Stimulated activated CD8-positive, alpha-beta memory T cell treated with anti-CD3 and anti-CD28 coated beads, Interleukin-4, amount 100 ng/mL, for 48 hours (primary cell): ENCODE measurements around the gene EXOC1L.
A peak's percentile ranks its signal among the peaks of the same experiment; 100 is the strongest.

Experiments
- DNase-seq: peaks from one replicate; pipeline ENCODE4 v3.0.0-alpha.2; 2020

The EXOC1L gene

GRCh38 chr4:55819634-55820033 lies at the start of gene EXOC1L:
EXOC1L (plus strand) TSS chr4:55819790; CDS start chr4:55820027, 237 bp downstream.
- DNase-seq, result peak; percentile 27

GRCh38 chr4:55770662-55771061 lies 48.9 kb upstream of the EXOC1L start:
- DNase-seq, result no peak

- DNase-seq, result no peak
Measured at GRCh38 chr4:55781341-55781740, 38.2 kb upstream of the EXOC1L start.

GRCh38 chr4:55781812-55782211 lies 37.8 kb upstream of the EXOC1L start:
- no peak for DNase-seq

- DNase-seq, result no peak
Measured at GRCh38 chr4:55783584-55783983, 36.0 kb upstream of the EXOC1L start.

GRCh38 chr4:55784747-55785146 lies 34.8 kb upstream of the EXOC1L start:
- DNase-seq, result no peak

- no peak for DNase-seq
Measured at GRCh38 chr4:55791666-55792065, 27.9 kb upstream of the EXOC1L start.

GRCh38 chr4:55793479-55793878 lies 26.1 kb upstream of the EXOC1L start:
- DNase-seq, result peak; percentile 23

GRCh38 chr4:55794053-55794452 lies 25.5 kb upstream of the EXOC1L start:
- DNase-seq, result no peak

GRCh38 chr4:55795341-55795740 lies 24.2 kb upstream of the EXOC1L start:
- DNase-seq, result no peak

GRCh38 chr4:55801498-55801897 lies 18.1 kb upstream of the EXOC1L start:
- DNase-seq, result no peak

GRCh38 chr4:55807556-55807955 lies 12.0 kb upstream of the EXOC1L start:
- no peak for DNase-seq

- DNase-seq, result no peak
Measured at GRCh38 chr4:55808186-55808585, 11.4 kb upstream of the EXOC1L start.

- no peak for DNase-seq
Measured at GRCh38 chr4:55808632-55809031, 11.0 kb upstream of the EXOC1L start.

GRCh38 chr4:55817691-55818090 lies 1.9 kb upstream of the EXOC1L start:
- DNase-seq, result no peak

- DNase-seq, result no peak
Measured at GRCh38 chr4:55820279-55820678, 689 bp downstream of the EXOC1L start.

- no peak for DNase-seq
Measured at GRCh38 chr4:55822329-55822728, 2.7 kb downstream of the EXOC1L start.

GRCh38 chr4:55824865-55825264 lies 5.3 kb downstream of the EXOC1L start:
- no peak for DNase-seq

GRCh38 chr4:55826986-55827385 lies 7.4 kb downstream of the EXOC1L start:
- no peak for DNase-seq

GRCh38 chr4:55827582-55827981 lies 8.0 kb downstream of the EXOC1L start:
- no peak for DNase-seq

- no peak for DNase-seq
Measured at GRCh38 chr4:55830048-55830447, 10.5 kb downstream of the EXOC1L start.

- no peak for DNase-seq
Measured at GRCh38 chr4:55830716-55831115, 11.1 kb downstream of the EXOC1L start.

- DNase-seq, result no peak
Measured at GRCh38 chr4:55834086-55834795, 14.7 kb downstream of the EXOC1L start.

GRCh38 chr4:55837903-55838302 lies 18.3 kb downstream of the EXOC1L start:
- no peak for DNase-seq

GRCh38 chr4:55838356-55838755 lies 18.8 kb downstream of the EXOC1L start:
- no peak for DNase-seq
